ENCODE measurements around the gene TGM6.

Gene TGM6

DNA sequence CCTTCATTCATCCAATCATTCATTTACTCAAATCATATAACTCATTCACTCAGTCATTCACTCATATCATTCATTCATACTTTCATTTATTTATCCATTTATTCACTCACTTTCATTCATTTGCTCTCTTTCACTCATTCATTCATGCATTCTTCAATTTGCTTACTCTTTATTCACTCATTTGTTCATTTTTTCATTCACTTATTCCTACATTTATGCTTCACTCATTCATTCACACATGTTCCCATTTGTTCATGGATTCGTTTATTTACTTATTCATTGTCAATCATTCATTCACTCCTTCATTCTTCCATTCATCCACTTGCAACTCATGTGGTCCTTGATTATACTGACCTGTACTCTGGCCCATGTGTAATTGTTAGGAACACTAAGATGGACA is 50.5 kb downstream of the TGM6 start:
- H3K4me3 ChIP-seq (ENCODE audit: insufficient read depth in 1 of 2, low read depth in 1 of 2, low read length in 2 of 2): no peak overlapping the region
- no peak overlapping the region for H2AFZ ChIP-seq (ENCODE audit: low read depth, low read length)
- H3K14ac ChIP-seq (ENCODE audit: low read length in 2 of 2): no peak overlapping the region
- no peak overlapping the region for H2BK120ac ChIP-seq (ENCODE audit: low read depth, low read length)
- WGBS: 33% methylated on average over 1 of the region's 1 CpG
- H3K4ac ChIP-seq (ENCODE audit: low read depth in 1 of 2, low read length in 2 of 2): no peak overlapping the region
- H2BK12ac ChIP-seq (ENCODE audit: low read length in 2 of 2): no peak overlapping the region
- no peak overlapping the region for H4K91ac ChIP-seq (ENCODE audit: low read length)
- no peak overlapping the region for H4K8ac ChIP-seq (ENCODE audit: low read length)
- H3K23ac ChIP-seq (ENCODE audit: low read length in 2 of 2): no peak overlapping the region
- H3K9ac ChIP-seq (ENCODE audit: low read length): no peak overlapping the region
- no peak overlapping the region for H2BK5ac ChIP-seq (ENCODE audit: low read depth, low read length, poor library complexity, severe bottlenecking)
- H3K79me1 ChIP-seq (replicated peaks; ENCODE audit: low read length, poor library complexity, severe bottlenecking): no peaks in the 10 kb centered on the region
- H3K27me3 ChIP-seq (ENCODE audit: control insufficient read depth in 1 of 2, insufficient read depth in 1 of 2, low read length in 2 of 2): peaks cover 0 to 8% of the 10 kb centered on the region in 2 experiments
- H3K4me1 ChIP-seq (ENCODE audit: control insufficient read depth, insufficient read depth, low read depth, low read length): no peaks in the 10 kb centered on the region
- H3K27ac ChIP-seq (ENCODE audit: low read length, poor library complexity, severe bottlenecking): no peak overlapping the region
- H2AK5ac ChIP-seq (ENCODE audit: low read length, severe bottlenecking): no peak overlapping the region
- no peak for DNase-seq
- H3K36me3 ChIP-seq (ENCODE audit: control insufficient read depth in 1 of 2, insufficient read depth in 2 of 2, low read depth in 1 of 2, low read length in 2 of 2): no peaks in the 10 kb centered on the region
- no peaks in the 10 kb centered on the region for H3K9me3 ChIP-seq (ENCODE audit: control insufficient read depth, low read length)
- no peak overlapping the region for H3K18ac ChIP-seq (ENCODE audit: low read depth in 1 of 2, low read length in 2 of 2)
- H2BK15ac ChIP-seq (ENCODE audit: low read depth, poor library complexity, severe bottlenecking): no peak overlapping the region
- no peak overlapping the region for H3K4me2 ChIP-seq (ENCODE audit: low read length, poor library complexity, severe bottlenecking)

DNA sequence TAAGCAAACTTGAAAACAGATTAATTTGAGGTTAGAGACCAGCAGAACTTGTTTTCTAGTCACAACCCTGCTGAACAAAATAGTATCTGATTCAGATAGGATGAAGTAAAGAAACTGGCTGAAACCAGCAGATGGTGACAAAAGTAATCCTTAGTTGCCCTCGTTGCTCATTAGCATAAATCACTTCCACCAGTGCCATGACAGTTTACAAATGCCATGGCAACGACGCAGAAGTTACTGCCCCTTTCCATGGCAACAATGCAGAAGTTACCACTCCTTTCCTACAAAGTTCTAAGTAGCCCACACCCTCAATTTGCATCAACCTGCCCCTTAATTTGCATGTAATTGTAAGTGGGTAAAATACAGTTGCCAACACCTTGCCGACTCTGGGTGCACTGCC is 66.1 kb downstream of the TGM6 start:
- H2AFZ ChIP-seq (ENCODE audit: low read depth, low read length): no peak overlapping the region
- H2BK12ac ChIP-seq (ENCODE audit: low read length in 2 of 2): no peak overlapping the region
- H3K14ac ChIP-seq (ENCODE audit: low read length in 2 of 2): no peak overlapping the region
- WGBS: 75% methylated on average over 4 of the region's 4 CpGs
- H2AK5ac ChIP-seq (ENCODE audit: low read length, severe bottlenecking): no peak overlapping the region
- no peaks in the 10 kb centered on the region for H3K79me1 ChIP-seq (replicated peaks; ENCODE audit: low read length, poor library complexity, severe bottlenecking)
- no peak overlapping the region for H3K9ac ChIP-seq (ENCODE audit: low read length)
- no peak overlapping the region for H3K4me3 ChIP-seq (ENCODE audit: insufficient read depth in 1 of 2, low read depth in 1 of 2, low read length in 2 of 2)
- H3K4me2 ChIP-seq (ENCODE audit: low read length, poor library complexity, severe bottlenecking): no peak overlapping the region
- DNase-seq: no peak
- no peak overlapping the region for H3K18ac ChIP-seq (ENCODE audit: low read depth in 1 of 2, low read length in 2 of 2)
- no peak overlapping the region for H3K4ac ChIP-seq (ENCODE audit: low read depth in 1 of 2, low read length in 2 of 2)
- no peak overlapping the region for H4K91ac ChIP-seq (ENCODE audit: low read length)
- H2BK15ac ChIP-seq (ENCODE audit: low read depth, poor library complexity, severe bottlenecking): no peak overlapping the region
- no peaks in the 10 kb centered on the region for H3K4me1 ChIP-seq (ENCODE audit: control insufficient read depth, insufficient read depth, low read depth, low read length)
- H3K27ac ChIP-seq (ENCODE audit: low read length, poor library complexity, severe bottlenecking): no peak overlapping the region
- no peaks in the 10 kb centered on the region for H3K27me3 ChIP-seq (ENCODE audit: control insufficient read depth in 1 of 2, insufficient read depth in 1 of 2, low read length in 2 of 2)
- H3K23ac ChIP-seq (ENCODE audit: low read length in 2 of 2): no peak overlapping the region
- no peak overlapping the region for H2BK120ac ChIP-seq (ENCODE audit: low read depth, low read length)
- no peak overlapping the region for H2BK5ac ChIP-seq (ENCODE audit: low read depth, low read length, poor library complexity, severe bottlenecking)
- H4K8ac ChIP-seq (ENCODE audit: low read length): no peak overlapping the region
- H3K36me3 ChIP-seq (ENCODE audit: control insufficient read depth in 1 of 2, insufficient read depth in 2 of 2, low read depth in 1 of 2, low read length in 2 of 2): no peaks in the 10 kb centered on the region
- H3K9me3 ChIP-seq (ENCODE audit: control insufficient read depth, low read length): no peaks in the 10 kb centered on the region

DNA sequence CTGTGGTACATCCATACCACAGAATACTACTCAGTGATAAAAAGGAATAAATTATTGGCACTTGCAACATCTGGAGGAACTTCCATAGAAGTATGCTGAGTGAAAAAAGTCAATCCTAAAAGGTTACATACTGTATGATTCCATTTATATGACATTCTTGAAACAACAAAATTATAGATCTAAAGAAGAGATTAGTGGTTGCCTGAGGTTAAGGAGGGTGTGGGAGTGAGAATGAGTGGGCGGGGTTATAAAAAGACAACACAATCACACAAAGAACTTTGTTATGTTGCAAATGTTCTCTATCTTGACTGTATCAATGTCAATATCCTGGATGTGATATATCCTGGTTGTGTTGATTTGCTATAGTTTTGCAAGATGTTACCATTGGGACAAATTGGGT is 68.7 kb downstream of the TGM6 start:
- Histone ChIP-seq H3K18ac (ENCODE audit: low read depth in 1 of 2, low read length in 2 of 2) (no peak overlapping the region), H2BK15ac (ENCODE audit: low read depth, poor library complexity, severe bottlenecking) (no peak overlapping the region), H3K14ac (ENCODE audit: low read length in 2 of 2) (no peak overlapping the region), H2BK5ac (ENCODE audit: low read depth, low read length, poor library complexity, severe bottlenecking) (no peak overlapping the region), H2AFZ (ENCODE audit: low read depth, low read length) (no peak overlapping the region), H3K4me2 (ENCODE audit: low read length, poor library complexity, severe bottlenecking) (no peak overlapping the region), H3K9ac (ENCODE audit: low read length) (no peak overlapping the region), H2BK120ac (ENCODE audit: low read depth, low read length) (no peak overlapping the region), H3K27me3 (ENCODE audit: control insufficient read depth in 1 of 2, insufficient read depth in 1 of 2, low read length in 2 of 2) (no peaks in the 10 kb centered on the region), H4K8ac (ENCODE audit: low read length) (no peak overlapping the region), H2AK5ac (ENCODE audit: low read length, severe bottlenecking) (no peak overlapping the region), H2BK12ac (ENCODE audit: low read length in 2 of 2) (no peak overlapping the region), H3K9me3 (ENCODE audit: control insufficient read depth, low read length) (no peaks in the 10 kb centered on the region), H3K4me1 (ENCODE audit: control insufficient read depth, insufficient read depth, low read depth, low read length) (peaks cover under 1% of the 10 kb centered on the region), H3K4ac (ENCODE audit: low read depth in 1 of 2, low read length in 2 of 2) (no peak overlapping the region), H3K27ac (ENCODE audit: low read length, poor library complexity, severe bottlenecking) (no peak overlapping the region), H3K4me3 (ENCODE audit: insufficient read depth in 1 of 2, low read depth in 1 of 2, low read length in 2 of 2) (no peak overlapping the region), H3K23ac (ENCODE audit: low read length in 2 of 2) (no peak overlapping the region), H3K79me1 (replicated peaks; ENCODE audit: low read length, poor library complexity, severe bottlenecking) (no peaks in the 10 kb centered on the region), H4K91ac (ENCODE audit: low read length) (no peak overlapping the region), H3K36me3 (ENCODE audit: control insufficient read depth in 1 of 2, insufficient read depth in 2 of 2, low read depth in 1 of 2, low read length in 2 of 2) (no peaks in the 10 kb centered on the region)
- no CpG with 5 or more reads among the region's 1 CpG for WGBS
- no peak for DNase-seq

DNA sequence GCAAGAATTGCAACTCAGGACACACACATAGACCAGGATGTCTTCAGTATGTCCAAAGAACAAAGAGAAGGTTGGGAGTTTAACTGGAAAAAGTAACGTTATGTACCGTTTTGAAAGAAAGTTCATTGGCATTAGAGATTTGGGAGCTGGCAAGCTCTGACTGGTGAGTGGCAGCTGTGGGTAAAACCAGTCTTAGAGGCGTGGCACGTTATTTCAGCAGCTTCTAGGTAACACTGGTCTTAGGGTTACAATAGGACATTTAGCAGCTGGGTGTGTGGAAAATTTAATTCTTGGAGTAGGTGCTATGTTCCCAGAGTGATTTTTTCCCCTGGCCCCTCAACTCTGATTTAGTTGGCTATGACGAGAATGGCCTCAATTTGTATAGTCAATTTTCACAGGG is 70.7 kb downstream of the TGM6 start:
- Histone ChIP-seq H3K4me2 (ENCODE audit: low read length, poor library complexity, severe bottlenecking) (no peak overlapping the region), H3K23ac (ENCODE audit: low read length in 2 of 2) (no peak overlapping the region), H2BK15ac (ENCODE audit: low read depth, poor library complexity, severe bottlenecking) (no peak overlapping the region), H2AK5ac (ENCODE audit: low read length, severe bottlenecking) (no peak overlapping the region), H2AFZ (ENCODE audit: low read depth, low read length) (no peak overlapping the region), H3K14ac (ENCODE audit: low read length in 2 of 2) (no peak overlapping the region), H3K4me1 (ENCODE audit: control insufficient read depth, insufficient read depth, low read depth, low read length) (peaks cover 1% of the 10 kb centered on the region), H2BK120ac (ENCODE audit: low read depth, low read length) (no peak overlapping the region), H3K4me3 (ENCODE audit: insufficient read depth in 1 of 2, low read depth in 1 of 2, low read length in 2 of 2) (no peak overlapping the region), H3K4ac (ENCODE audit: low read depth in 1 of 2, low read length in 2 of 2) (no peak overlapping the region), H3K27ac (ENCODE audit: low read length, poor library complexity, severe bottlenecking) (no peak overlapping the region), H2BK5ac (ENCODE audit: low read depth, low read length, poor library complexity, severe bottlenecking) (no peak overlapping the region), H4K91ac (ENCODE audit: low read length) (no peak overlapping the region), H2BK12ac (ENCODE audit: low read length in 2 of 2) (no peak overlapping the region), H3K36me3 (ENCODE audit: control insufficient read depth in 1 of 2, insufficient read depth in 2 of 2, low read depth in 1 of 2, low read length in 2 of 2) (no peaks in the 10 kb centered on the region), H4K8ac (ENCODE audit: low read length) (no peak overlapping the region), H3K27me3 (ENCODE audit: control insufficient read depth in 1 of 2, insufficient read depth in 1 of 2, low read length in 2 of 2) (no peaks in the 10 kb centered on the region), H3K79me1 (replicated peaks; ENCODE audit: low read length, poor library complexity, severe bottlenecking) (no peaks in the 10 kb centered on the region), H3K9ac (ENCODE audit: low read length) (no peak overlapping the region), H3K9me3 (ENCODE audit: control insufficient read depth, low read length) (no peaks in the 10 kb centered on the region), H3K18ac (ENCODE audit: low read depth in 1 of 2, low read length in 2 of 2) (no peak overlapping the region)
- no peak for DNase-seq
- WGBS: 94% methylated on average over 5 of the region's 5 CpGs
